Naive thymus-derived CD4-positive, alpha-beta T cell (primary cell): ENCODE data around the gene EPHB1. TPM values are rescaled to one million over a fixed set of nuclear protein-coding genes. Genes with fewer than 3 reads are reported as not detected.

ENCODE experiments used
- ATAC-seq: fragments of 150-1000 bp; cut with Tn5 transposase; 2 replicates; pipeline ENCODE4 v1.10.0; 2021; ENCODE audit warnings: mild to moderate bottlenecking, moderate library complexity
- CTCF ChIA-PET: fragments of 350-600 bp; sonication (Branson Sonifier 250); formaldehyde crosslinking; loops from one replicate; lab custom pipeline; 2021; ENCODE audit warnings: antibody characterized with exemption; lab: Charles Lee
- POLR2A ChIA-PET: fragments of 350-600 bp; sonication (Branson Sonifier 250); formaldehyde crosslinking; loops from one replicate; lab custom pipeline; 2021; ENCODE audit warnings: antibody characterized with exemption, inconsistent platforms; lab: Charles Lee
- DNase-seq, 9 donors: peaks; one replicate each; pipeline versions ENCODE4 v3.0.0 to v3.0.0-alpha.2; 2020 to 2022; ENCODE audit warnings: mixed read lengths in 1 of 9
- H3K27ac ChIP-seq: one replicate; pipeline ENCODE4 v1.7.0; 2013; ENCODE audit warnings: mild to moderate bottlenecking, low read depth, low read length, moderate library complexity
- H3K27me3 ChIP-seq, 2 donors: one replicate each; pipeline ENCODE4 v1.7.0; 2013; ENCODE audit warnings: low read length in 2 of 2, mild to moderate bottlenecking in 2 of 2, moderate library complexity in 2 of 2; ENCODE audit not compliant: control insufficient read depth in 2 of 2, insufficient read depth in 2 of 2
- H3K36me3 ChIP-seq, 3 experiments: 1 replicate in 2 of 3; 2 replicates in 1 of 3; pipeline ENCODE4 v1.7.0; 2013; ENCODE audit warnings: low read length in 3 of 3, mild to moderate bottlenecking in 3 of 3, moderate library complexity in 1 of 3; ENCODE audit not compliant: insufficient read depth in 3 of 3, control insufficient read depth in 2 of 3
- H3K4me1 ChIP-seq, 2 donors: one replicate each; pipeline ENCODE4 v1.7.0; 2013; ENCODE audit warnings: low read length in 2 of 2, mild to moderate bottlenecking in 2 of 2, moderate library complexity in 1 of 2; ENCODE audit not compliant: control insufficient read depth in 2 of 2, insufficient read depth in 2 of 2
- H3K4me3 ChIP-seq: 2 replicates; pipeline ENCODE4 v1.7.0; 2013; ENCODE audit warnings: mild to moderate bottlenecking, low read length
- H3K9me3 ChIP-seq, 3 experiments: 1 replicate in 2 of 3; 2 replicates in 1 of 3; pipeline ENCODE4 v1.7.0; 2013; ENCODE audit warnings: low read length in 3 of 3; ENCODE audit not compliant: control insufficient read depth in 2 of 3
- H3K27ac Mint-ChIP-seq, 9 donors: one replicate each; pipeline ENCODE4 v1.8.0; 2020 to 2022; ENCODE audit warnings: mixed read lengths in 9 of 9, mild to moderate bottlenecking in 8 of 9, moderate library complexity in 5 of 9, inconsistent platforms in 2 of 9
- H3K27me3 Mint-ChIP-seq, 5 donors: one replicate each; pipeline ENCODE4 v1.8.0; 2021 to 2022; ENCODE audit warnings: mixed read lengths in 5 of 5, mild to moderate bottlenecking in 1 of 5
- H3K36me3 Mint-ChIP-seq, 5 donors: one replicate each; pipeline ENCODE4 v1.8.0; 2020 to 2022; ENCODE audit warnings: mixed read lengths in 5 of 5, mild to moderate bottlenecking in 3 of 5, inconsistent platforms in 1 of 5
- H3K4me1 Mint-ChIP-seq, 7 donors: one replicate each; pipeline ENCODE4 v1.8.0; 2020 to 2022; ENCODE audit warnings: mixed read lengths in 7 of 7, mild to moderate bottlenecking in 3 of 7, inconsistent platforms in 1 of 7
- H3K4me3 Mint-ChIP-seq, 10 donors: one replicate each; pipeline ENCODE4 v1.8.0; 2020 to 2022; ENCODE audit warnings: mild to moderate bottlenecking in 10 of 10, mixed read lengths in 10 of 10, moderate library complexity in 6 of 10, inconsistent platforms in 2 of 10
- H3K9me3 Mint-ChIP-seq, 11 donors: one replicate each; pipeline ENCODE4 v1.8.0; 2020 to 2022; ENCODE audit warnings: mixed read lengths in 11 of 11, mild to moderate bottlenecking in 4 of 11, inconsistent platforms in 1 of 11, moderate library complexity in 1 of 11
- intact Hi-C, 2 donors: fragments of 100-400 bp; cut with micrococcal nuclease; formaldehyde crosslinking; loops; one replicate each; pipeline ENCODE4 v1.15.1; 2023
- polyA plus RNA-seq, 2 donors: library from polyadenylated mRNA; unstranded; fragments of 300-500 nt; fragmentation: Illumina TruSeq; gene quantifications; one replicate each; pipeline ENCODE4 v1.2.3, GENCODE V29; 2021
- total RNA-seq, 6 experiments: library from RNA in 5 of 6; stranded (reverse) in 5 of 6; gene quantifications; 1 replicate in 5 of 6; 2 replicates in 1 of 6; pipeline ENCODE4 v1.2.3 and lab custom pipeline; 2021 to 2026

EPHB1 gene
- total and polyA plus RNA-seq, 7 experiments from 2014 or later, result 1.6 to 2.2 (median 1.8) TPM; not detected in 4

DNA sequence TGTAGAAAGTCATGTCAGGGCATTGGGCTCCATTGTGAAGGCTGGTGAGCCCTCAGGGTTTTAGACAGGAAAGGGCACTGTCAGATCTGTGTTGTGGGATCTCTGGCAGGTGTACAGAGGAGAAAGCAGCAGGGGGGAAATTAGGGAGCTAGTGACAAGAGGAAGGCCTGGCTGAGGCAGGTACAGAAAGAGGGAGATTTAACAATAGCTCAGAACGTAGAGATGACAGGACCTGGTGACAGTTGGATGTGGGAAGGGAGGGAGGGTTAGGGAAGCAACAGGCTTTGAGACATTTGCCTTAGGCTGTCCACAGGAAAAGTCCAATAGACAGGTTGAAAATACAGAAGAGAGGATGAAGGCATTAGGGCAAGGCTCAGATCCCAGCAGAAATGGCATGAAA, 288.1 kb downstream of the EPHB1 start:
- Mint-ChIP-seq H3K4me1 (no peaks in the 10 kb centered on the region), H3K9me3 (peaks cover 0 to 3% (median 0%) of the 10 kb centered on the region in 11 donors), H3K27ac (no peak overlapping the region), H3K36me3 (no peaks in the 10 kb centered on the region), H3K27me3 (peaks cover 0 to 33% (median 4%) of the 10 kb centered on the region in 5 donors), H3K4me3 (no peak overlapping the region)
- Histone ChIP-seq H3K4me3 (no peak overlapping the region), H3K27ac (no peak overlapping the region), H3K36me3 (no peaks in the 10 kb centered on the region), H3K9me3 (no peaks in the 10 kb centered on the region), H3K27me3 (no peaks in the 10 kb centered on the region), H3K4me1 (no peaks in the 10 kb centered on the region)
- no peak for ATAC-seq
- POLR2A ChIA-PET, result no interaction called here
- CTCF ChIA-PET, result no interaction called here
- no peak for DNase-seq
- intact Hi-C loops, result no loop called here

DNA sequence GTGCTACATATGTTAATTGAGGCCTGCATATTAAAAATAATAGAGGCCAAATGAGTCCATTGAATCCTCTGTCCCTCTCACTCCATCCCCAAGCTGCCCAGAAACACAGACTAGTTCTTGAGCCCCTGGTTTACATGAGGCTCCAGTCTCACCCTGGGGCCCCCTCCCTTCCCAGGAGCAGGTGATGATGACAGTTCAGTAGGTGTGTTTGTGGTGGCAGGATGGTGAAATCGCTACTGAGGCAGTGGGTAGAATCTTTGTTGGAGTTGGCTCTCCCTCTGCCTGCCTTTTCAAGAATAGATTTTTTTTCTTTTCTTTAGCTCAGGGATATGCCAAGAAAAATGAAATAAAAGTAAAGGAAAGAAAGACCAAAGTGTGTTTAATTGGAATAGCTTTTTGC, 288.7 kb downstream of the EPHB1 start:
- Mint-ChIP-seq H3K36me3 (no peaks in the 10 kb centered on the region), H3K4me3 (no peak overlapping the region), H3K27ac (no peak overlapping the region), H3K4me1 (no peaks in the 10 kb centered on the region), H3K9me3 (peaks cover 0 to 3% (median 0%) of the 10 kb centered on the region in 11 donors), H3K27me3 (peaks cover 0 to 33% (median 4%) of the 10 kb centered on the region in 5 donors)
- intact Hi-C loops, result no loop called here
- ChIA-PET POLR2A (no interaction called here), CTCF (no interaction called here)
- ATAC-seq, result no peak
- DNase-seq, result no peak
- no peaks in the 10 kb centered on the region for H3K27me3 ChIP-seq
- no peak overlapping the region for H3K27ac ChIP-seq
- H3K4me1 ChIP-seq, result no peaks in the 10 kb centered on the region
- no peaks in the 10 kb centered on the region for H3K9me3 ChIP-seq
- no peak overlapping the region for H3K4me3 ChIP-seq
- no peaks in the 10 kb centered on the region for H3K36me3 ChIP-seq

DNA sequence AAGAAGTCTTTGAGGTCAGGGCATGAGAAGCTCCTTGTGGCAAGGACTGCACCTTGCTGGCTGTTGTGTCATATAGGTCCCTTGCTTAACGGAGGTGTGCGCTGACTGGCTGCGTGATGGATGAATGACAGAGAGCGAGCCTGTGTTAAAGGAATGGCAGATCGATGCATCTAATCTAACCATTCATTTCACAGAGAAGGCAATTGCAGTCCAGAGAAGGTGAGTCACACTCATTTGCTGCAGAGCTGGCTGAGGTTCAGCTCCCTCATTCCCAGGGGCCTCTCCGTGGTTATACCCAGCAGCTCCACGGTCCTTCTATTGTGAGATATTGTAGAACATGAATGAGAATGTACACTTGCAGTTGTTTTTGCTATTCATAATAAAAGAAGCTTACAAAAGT, 289.3 kb downstream of the EPHB1 start:
- no peaks in the 10 kb centered on the region for H3K4me1 Mint-ChIP-seq
- ATAC-seq (no peak), DNase-seq (no peak)
- Histone ChIP-seq H3K27ac (no peak overlapping the region), H3K36me3 (no peaks in the 10 kb centered on the region), H3K9me3 (no peaks in the 10 kb centered on the region), H3K27me3 (no peaks in the 10 kb centered on the region), H3K4me3 (no peak overlapping the region), H3K4me1 (no peaks in the 10 kb centered on the region)
- H3K36me3 Mint-ChIP-seq, result no peaks in the 10 kb centered on the region
- H3K9me3 Mint-ChIP-seq, result peaks cover 0 to 3% (median 0%) of the 10 kb centered on the region in 11 donors
- peaks cover 0 to 33% (median 4%) of the 10 kb centered on the region in 5 donors for H3K27me3 Mint-ChIP-seq
- H3K4me3 Mint-ChIP-seq, result no peak overlapping the region
- POLR2A ChIA-PET, result no interaction called here
- H3K27ac Mint-ChIP-seq, result no peak overlapping the region
- CTCF ChIA-PET, result no interaction called here
- intact Hi-C loops, result no loop called here

DNA sequence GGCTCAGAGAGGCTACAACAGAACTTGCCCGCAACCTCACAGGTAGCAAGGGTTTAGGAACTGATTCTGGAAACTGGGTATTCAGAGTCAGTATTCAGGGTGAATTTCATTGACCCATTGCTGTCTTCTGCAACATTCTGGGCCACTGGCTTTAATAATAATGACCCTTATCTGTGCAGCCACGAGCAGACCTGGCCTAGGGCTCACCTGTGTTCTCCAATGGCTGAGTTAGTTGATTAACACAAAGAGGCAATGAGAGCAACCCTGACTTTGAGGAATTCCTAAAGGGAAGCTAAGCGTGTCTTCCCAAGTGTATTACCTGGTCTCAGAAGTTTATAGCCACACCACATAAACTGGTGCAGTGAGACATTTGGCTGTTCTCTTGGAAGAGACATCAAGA, 289.9 kb downstream of the EPHB1 start:
- H3K27me3 Mint-ChIP-seq, result peaks cover 0 to 34% (median 3%) of the 10 kb centered on the region in 5 donors
- Histone ChIP-seq H3K9me3 (no peaks in the 10 kb centered on the region), H3K4me3 (no peak overlapping the region), H3K36me3 (no peaks in the 10 kb centered on the region), H3K27me3 (no peaks in the 10 kb centered on the region), H3K4me1 (no peaks in the 10 kb centered on the region), H3K27ac (no peak overlapping the region)
- intact Hi-C loops, result no loop called here
- no peak for ATAC-seq
- POLR2A ChIA-PET, result no interaction called here
- H3K4me3 Mint-ChIP-seq, result no peak overlapping the region
- no peak for DNase-seq
- no peaks in the 10 kb centered on the region for H3K36me3 Mint-ChIP-seq
- H3K4me1 Mint-ChIP-seq, result no peaks in the 10 kb centered on the region
- H3K27ac Mint-ChIP-seq, result no peak overlapping the region
- CTCF ChIA-PET, result no interaction called here
- H3K9me3 Mint-ChIP-seq, result peaks cover 0 to 3% (median 0%) of the 10 kb centered on the region in 11 donors

DNA sequence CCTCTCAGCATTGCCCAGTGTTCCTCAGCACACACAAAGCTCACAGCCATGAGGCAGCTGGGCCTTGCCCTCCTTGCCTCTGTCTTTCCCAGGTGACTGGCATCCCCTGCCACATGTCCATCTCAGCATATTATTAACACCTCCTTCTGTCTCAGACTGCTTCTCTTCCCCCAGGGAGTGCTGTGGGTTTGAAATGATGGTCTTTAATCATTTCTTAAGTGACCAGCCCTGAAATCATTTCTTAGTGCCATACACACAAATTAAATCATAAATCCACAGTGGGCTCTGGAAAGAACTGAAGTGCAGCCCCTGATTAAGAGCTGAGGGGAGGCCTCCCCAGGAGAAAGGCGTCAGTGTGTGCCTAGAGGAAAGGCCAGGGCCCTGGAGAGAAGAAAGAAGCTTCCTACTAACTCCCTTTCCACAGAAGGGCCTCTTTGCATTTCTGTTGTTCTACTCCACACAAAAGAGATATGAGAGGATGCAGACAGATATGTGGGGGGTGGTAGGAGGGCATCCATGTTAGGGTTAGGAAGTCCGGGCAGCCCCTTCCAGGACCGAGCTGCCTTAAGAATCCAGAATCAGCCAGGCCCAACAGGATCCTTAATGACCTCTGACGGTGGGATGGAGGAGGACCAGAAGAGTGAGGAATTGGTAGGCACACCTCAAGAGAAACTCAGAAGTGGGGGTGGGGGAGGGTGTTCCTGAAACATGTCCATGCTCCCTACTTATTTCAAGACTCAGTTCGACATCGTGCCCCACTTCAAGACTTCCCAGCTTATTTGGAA, 290.8 kb downstream of the EPHB1 start:
- H3K27ac ChIP-seq, result no peak overlapping the region
- CTCF ChIA-PET, result no interaction called here
- H3K4me3 ChIP-seq, result no peak overlapping the region
- no peak overlapping the region for H3K4me3 Mint-ChIP-seq
- H3K9me3 ChIP-seq, result no peaks in the 10 kb centered on the region
- no peak for ATAC-seq
- no peaks in the 10 kb centered on the region for H3K36me3 Mint-ChIP-seq
- H3K4me1 ChIP-seq, result no peaks in the 10 kb centered on the region
- H3K36me3 ChIP-seq, result no peaks in the 10 kb centered on the region
- peaks cover 0 to 30% (median 0%) of the 10 kb centered on the region in 5 donors for H3K27me3 Mint-ChIP-seq
- POLR2A ChIA-PET, result no interaction called here
- H3K27me3 ChIP-seq, result no peaks in the 10 kb centered on the region
- intact Hi-C loops, result no loop called here
- H3K27ac Mint-ChIP-seq, result no peak overlapping the region
- no peak for DNase-seq
- H3K9me3 Mint-ChIP-seq, result peaks cover 0 to 3% (median 0%) of the 10 kb centered on the region in 11 donors
- no peaks in the 10 kb centered on the region for H3K4me1 Mint-ChIP-seq

DNA sequence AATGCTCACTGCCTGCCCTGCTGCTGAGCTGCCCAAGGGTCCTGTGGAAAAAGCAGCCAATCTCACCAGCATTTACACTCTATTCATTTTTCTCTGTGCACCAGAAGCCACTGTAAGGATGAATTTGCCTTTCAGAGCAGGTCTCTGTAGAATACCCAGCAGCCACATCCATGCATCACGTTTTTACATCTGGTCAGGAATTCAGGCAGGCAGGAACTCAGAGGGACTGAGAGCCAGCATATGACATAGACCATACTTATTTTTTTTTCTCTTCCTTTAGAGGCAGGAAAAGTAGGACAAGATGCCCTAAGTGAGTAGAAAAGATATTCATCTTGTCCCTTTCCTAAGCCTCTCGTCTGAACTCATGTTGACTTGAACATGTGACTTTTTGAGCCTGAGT, 292.7 kb downstream of the EPHB1 start:
- Mint-ChIP-seq H3K4me1 (no peaks in the 10 kb centered on the region), H3K27ac (no peak overlapping the region), H3K4me3 (no peak overlapping the region), H3K27me3 (peaks cover 0 to 24% (median 0%) of the 10 kb centered on the region in 5 donors), H3K36me3 (no peaks in the 10 kb centered on the region), H3K9me3 (peaks cover 0 to 2% (median 0%) of the 10 kb centered on the region in 11 donors)
- ATAC-seq (no peak), DNase-seq (no peak)
- CTCF ChIA-PET, result no interaction called here
- no peaks in the 10 kb centered on the region for H3K9me3 ChIP-seq
- H3K27me3 ChIP-seq, result no peaks in the 10 kb centered on the region
- intact Hi-C loops, result no loop called here
- POLR2A ChIA-PET, result no interaction called here
- no peak overlapping the region for H3K4me3 ChIP-seq
- H3K36me3 ChIP-seq, result no peaks in the 10 kb centered on the region
- no peaks in the 10 kb centered on the region for H3K4me1 ChIP-seq
- H3K27ac ChIP-seq, result no peak overlapping the region

DNA sequence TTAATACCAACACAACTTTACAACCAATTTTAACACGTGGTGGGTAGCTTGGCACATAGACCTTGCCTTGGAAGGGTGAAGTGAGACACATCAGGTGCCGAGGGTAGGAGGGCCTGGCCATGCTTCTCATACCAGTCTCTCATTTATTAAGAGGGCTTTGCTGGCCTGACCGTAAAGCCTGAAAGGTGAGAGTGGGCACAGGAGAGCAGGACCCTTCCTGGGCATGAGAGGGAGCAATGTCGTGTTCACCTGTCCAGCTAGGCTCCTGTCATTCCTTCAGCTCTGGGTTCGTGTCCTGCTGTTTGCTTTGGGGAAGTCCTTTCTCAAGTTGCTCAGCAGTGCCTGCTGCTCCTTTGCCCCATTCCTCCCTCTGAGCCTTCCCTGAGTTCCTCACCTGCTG, 294.4 kb downstream of the EPHB1 start:
- Mint-ChIP-seq H3K4me3 (no peak overlapping the region), H3K27me3 (peaks cover 0 to 22% (median 0%) of the 10 kb centered on the region in 5 donors), H3K9me3 (peaks cover 0 to 2% (median 0%) of the 10 kb centered on the region in 11 donors), H3K4me1 (peaks cover 0 to 1% (median 0%) of the 10 kb centered on the region in 7 donors), H3K27ac (no peak overlapping the region), H3K36me3 (no peaks in the 10 kb centered on the region)
- intact Hi-C loops, result no loop called here
- Histone ChIP-seq H3K27ac (no peak overlapping the region), H3K9me3 (no peaks in the 10 kb centered on the region), H3K36me3 (no peaks in the 10 kb centered on the region), H3K4me3 (no peak overlapping the region), H3K4me1 (no peaks in the 10 kb centered on the region), H3K27me3 (no peaks in the 10 kb centered on the region)
- no peak for ATAC-seq
- CTCF ChIA-PET, result no interaction called here
- POLR2A ChIA-PET, result no interaction called here
- no peak for DNase-seq
